GM23338 (cell line): ENCODE results near the gene GNAT2. TPM values are rescaled to one million over a fixed set of nuclear protein-coding genes. Genes with fewer than 3 reads are reported as not detected.

ENCODE experiments used
- ATAC-seq: fragments of 200-7000 bp; cut with Tn5 transposase; 3 replicates; pipeline ENCODE4 v1.9.1; 2020
- DNase-seq: peaks from one replicate; pipeline ENCODE4 v3.0.0-alpha.2; 2015; ENCODE audit warnings: low spot score
- H2AFZ ChIP-seq: fragments of 200-600 bp; sonication (generic); 2 replicates; pipeline ENCODE4 v1.8.0; 2016; ENCODE audit warnings: antibody characterized with exemption, mild to moderate bottlenecking, moderate library complexity
- H3F3A ChIP-seq: fragments of 200-600 bp; sonication (generic); replicated peaks from 2 replicates; pipeline ENCODE4 v1.8.0; 2017; ENCODE audit warnings: antibody characterized with exemption, mixed run types, low read depth
- H3K27ac ChIP-seq: fragments of 200-600 bp; sonication (generic); 2 replicates; pipeline ENCODE4 v1.6.1; 2016; ENCODE audit warnings: low read depth
- H3K27me3 ChIP-seq: fragments of 200-600 bp; sonication (generic); 2 replicates; pipeline ENCODE4 v1.8.0; 2016; ENCODE audit warnings: mild to moderate bottlenecking, mixed run types, moderate library complexity; ENCODE audit not compliant: insufficient read depth
- H3K36me3 ChIP-seq: fragments of 200-600 bp; sonication (generic); 2 replicates; pipeline ENCODE4 v1.8.0; 2016; ENCODE audit warnings: mild to moderate bottlenecking; ENCODE audit not compliant: insufficient read depth
- H3K4me1 ChIP-seq: fragments of 200-600 bp; sonication (generic); 2 replicates; pipeline ENCODE4 v1.8.0; 2016; ENCODE audit warnings: mild to moderate bottlenecking, moderate library complexity; ENCODE audit not compliant: insufficient read depth
- H3K4me2 ChIP-seq: fragments of 200-600 bp; sonication (generic); 2 replicates; pipeline ENCODE4 v1.7.1; 2017; ENCODE audit warnings: mixed run types
- H3K4me3 ChIP-seq: fragments of 200-600 bp; sonication (generic); 2 replicates; pipeline ENCODE4 v1.6.1; 2016; ENCODE audit warnings: mixed run types
- H3K79me2 ChIP-seq: fragments of 200-600 bp; sonication (generic); replicated peaks from 2 replicates; pipeline ENCODE4 v1.8.0; 2017; ENCODE audit warnings: mild to moderate bottlenecking; ENCODE audit not compliant: insufficient read depth
- H3K9me2 ChIP-seq: fragments of 200-600 bp; sonication (generic); 2 replicates; pipeline ENCODE4 v1.8.0; 2017; ENCODE audit not compliant: insufficient read depth
- H4K20me1 ChIP-seq: fragments of 200-600 bp; sonication (generic); replicated peaks from 2 replicates; pipeline ENCODE4 v1.8.0; 2017; ENCODE audit warnings: mild to moderate bottlenecking; ENCODE audit not compliant: insufficient read depth
- H3K27ac Mint-ChIP-seq: 2 replicates; pipeline ENCODE4 v1.8.0; 2020; ENCODE audit warnings: inconsistent platforms, mild to moderate bottlenecking, moderate library complexity, mixed read lengths
- H3K27me3 Mint-ChIP-seq: 3 replicates; pipeline ENCODE4 v1.8.0; 2022; ENCODE audit warnings: low read depth, mild to moderate bottlenecking, moderate library complexity, mixed read lengths, inconsistent platforms; ENCODE audit not compliant: insufficient read depth, poor library complexity
- H3K36me3 Mint-ChIP-seq: 3 replicates; pipeline ENCODE4 v1.8.0; 2021; ENCODE audit warnings: low read depth, mild to moderate bottlenecking, inconsistent platforms, moderate library complexity, mixed read lengths
- H3K4me1 Mint-ChIP-seq: 3 replicates; pipeline ENCODE4 v1.8.0; 2020; ENCODE audit warnings: mild to moderate bottlenecking, inconsistent platforms, mixed read lengths
- H3K4me3 Mint-ChIP-seq: 3 replicates; pipeline ENCODE4 v1.8.0; 2021; ENCODE audit warnings: moderate library complexity, mild to moderate bottlenecking, inconsistent platforms, mixed read lengths
- H3K9me3 Mint-ChIP-seq: 3 replicates; pipeline ENCODE4 v1.8.0; 2020; ENCODE audit warnings: moderate library complexity, mild to moderate bottlenecking, inconsistent platforms, mixed read lengths
- CREB1 ChIP-seq: fragments of 250-450 bp; sonication (Bioruptor Pico); IDR thresholded peaks from 2 replicates; pipeline ENCODE4 v1.5.0; 2020; ENCODE audit warnings: low read depth, mild to moderate bottlenecking, moderate library complexity
- CTCF ChIP-seq, 2 experiments: fragments of 200-600 bp in 1 of 2; sonication (generic) in 1 of 2; conservative IDR thresholded peaks; 2 replicates each; pipeline versions ENCODE4 v1.5.1 to v1.6.1; 2016 to 2017; ENCODE audit warnings: antibody characterized with exemption in 2 of 2, low read depth in 2 of 2, mild to moderate bottlenecking in 2 of 2, moderate library complexity in 1 of 2
- ETS1 ChIP-seq: IDR thresholded peaks from 2 replicates; pipeline ENCODE4 v1.6.1; 2016; ENCODE audit warnings: antibody characterized with exemption
- EZH2phosphoT487 ChIP-seq: fragments of 200-600 bp; sonication (generic); IDR thresholded peaks from one replicate; pipeline ENCODE4 v1.8.1; 2018; ENCODE audit warnings: antibody characterized with exemption; ENCODE audit not compliant: unreplicated experiment
- JUNB ChIP-seq: IDR thresholded peaks from one replicate; pipeline ENCODE4 v1.6.1; 2016; ENCODE audit warnings: antibody characterized with exemption; ENCODE audit not compliant: unreplicated experiment
- NANOG ChIP-seq: IDR thresholded peaks from 2 replicates; pipeline ENCODE4 v1.6.1; 2016; ENCODE audit warnings: antibody characterized with exemption, borderline replicate concordance
- POLR2AphosphoS5 ChIP-seq: IDR thresholded peaks from 2 replicates; pipeline ENCODE4 v1.6.1; 2016; ENCODE audit warnings: antibody characterized with exemption, low read depth
- ZNF114 ChIP-seq: fragments of 250-450 bp; sonication (Bioruptor Pico); IDR thresholded peaks from 2 replicates; pipeline ENCODE4 v1.5.0; 2020; ENCODE audit warnings: mild to moderate bottlenecking, moderate library complexity
- ZNF331 ChIP-seq: fragments of 250-450 bp; sonication (Bioruptor Pico); IDR thresholded peaks from 2 replicates; pipeline ENCODE4 v1.5.0; 2020; ENCODE audit warnings: low read depth, mild to moderate bottlenecking, moderate library complexity
- ZNF462 ChIP-seq: fragments of 250-450 bp; sonication (Bioruptor Pico); IDR thresholded peaks from 2 replicates; pipeline ENCODE4 v1.5.0; 2020; ENCODE audit warnings: mild to moderate bottlenecking, moderate library complexity
- polyA plus RNA-seq: library from polyadenylated mRNA; unstranded; fragments of >200 nt; fragmentation: Nextera tagmentation; extraction: Ambion mirVana; gene quantifications from 2 replicates; pipeline ENCODE4 v1.2.1, GENCODE V29; 2016
- total RNA-seq: library from RNA; depleted of rRNA; stranded (reverse); fragments of >200 nt; shearing (Covaris generic); gene quantifications from 2 replicates; pipeline ENCODE4 v1.2.3, GENCODE V29; 2014

The GNAT2 gene
- total and polyA plus RNA-seq, 2 experiments from 2014 or later: 0.21 TPM; not detected in 1

GRCh38 chr1:109623601-109624161, 4.3 kb upstream of the GNAT2 start (continued):
- TF ChIP-seq CTCF (conservative IDR thresholded peaks at IDR 0.05; ENCODE audit: low read depth in 2 of 2): no peak
- TF ChIP-seq ZNF331 (CRISPR knock-in tag): no peak

GRCh38 chr1:109622895-109623294, 3.5 kb upstream of the GNAT2 start:
- no peak for DNase-seq
- H3K36me3 ChIP-seq: no peaks in the 10 kb centered on the region
- H3K4me2 ChIP-seq: no peak overlapping the region
- H3K36me3 Mint-ChIP-seq: peaks cover 9% of the 10 kb centered on the region
- no peak overlapping the region for H3K4me3 ChIP-seq
- H3K27ac ChIP-seq: no peak overlapping the region
- peaks cover 4% of the 10 kb centered on the region for H3K27me3 Mint-ChIP-seq
- no peak overlapping the region for H2AFZ ChIP-seq
- H3K27ac Mint-ChIP-seq: peak overlapping the region; percentile 36; the same call in 1 of the 2 replicates
- peaks cover 4% of the 10 kb centered on the region; the same call in 1 of the 2 replicates for H4K20me1 ChIP-seq
- no peaks in the 10 kb centered on the region for H3F3A ChIP-seq
- H3K9me2 ChIP-seq: no peaks in the 10 kb centered on the region
- H3K79me2 ChIP-seq: peaks cover 37% of the 10 kb centered on the region
- no peak for ATAC-seq
- peaks cover 17% of the 10 kb centered on the region for H3K4me1 ChIP-seq
- no peaks in the 10 kb centered on the region for H3K27me3 ChIP-seq
- H3K4me3 Mint-ChIP-seq: no peak overlapping the region
- no peaks in the 10 kb centered on the region for H3K9me3 Mint-ChIP-seq
- H3K4me1 Mint-ChIP-seq: peaks cover 36% of the 10 kb centered on the region
- TF ChIP-seq JUNB (no peak), POLR2AphosphoS5 (no peak), ZNF462 (CRISPR knock-in tag) (no peak), NANOG (no peak), ETS1 (no peak), ZNF114 (CRISPR knock-in tag) (no peak), CREB1 (CRISPR knock-in tag) (no peak), ZNF331 (CRISPR knock-in tag) (no peak), CTCF (conservative IDR thresholded peaks at IDR 0.05; ENCODE audit: low read depth in 2 of 2) (no peak), EZH2phosphoT487 (no peak)
